Osteocyte (in vitro differentiated cells): ENCODE measurements around the gene ACTL7A. TPM values are rescaled to one million over a fixed set of nuclear protein-coding genes. Genes with fewer than 3 reads are reported as not detected.

Source experiments
- DNase-seq: peaks from one replicate; pipeline ENCODE4 v3.0.0; 2021; ENCODE audit warnings: mixed read lengths; ENCODE audit not compliant: unreplicated experiment; ENCODE audit errors: extremely low spot score
- H3K27ac Mint-ChIP-seq: one replicate; pipeline ENCODE4 v1.8.0; 2021; ENCODE audit warnings: mild to moderate bottlenecking, mixed read lengths; ENCODE audit not compliant: unreplicated experiment
- H3K27me3 Mint-ChIP-seq: one replicate; pipeline ENCODE4 v1.8.0; 2021; ENCODE audit warnings: mixed read lengths; ENCODE audit not compliant: unreplicated experiment
- H3K36me3 Mint-ChIP-seq: one replicate; pipeline ENCODE4 v1.8.0; 2021; ENCODE audit warnings: mixed read lengths; ENCODE audit not compliant: unreplicated experiment
- H3K4me1 Mint-ChIP-seq: one replicate; pipeline ENCODE4 v1.8.0; 2021; ENCODE audit warnings: mixed read lengths; ENCODE audit not compliant: unreplicated experiment
- H3K4me3 Mint-ChIP-seq: one replicate; pipeline ENCODE4 v1.8.0; 2021; ENCODE audit warnings: mild to moderate bottlenecking, moderate library complexity, mixed read lengths; ENCODE audit not compliant: unreplicated experiment
- H3K9me3 Mint-ChIP-seq: one replicate; pipeline ENCODE4 v1.8.0; 2021; ENCODE audit warnings: mixed read lengths; ENCODE audit not compliant: unreplicated experiment
- total RNA-seq: library from RNA; stranded (reverse); gene quantifications from 2 replicates; pipeline ENCODE4 v1.2.1, GENCODE V29; 2021
- TF ChIP-seq, protein P1 (sequence below): fragments of 200-600 bp; sonication (generic); IDR thresholded peaks from 2 replicates; pipeline ENCODE4 v1.5.0; 2021; ENCODE audit warnings: antibody characterized with exemption, mild to moderate bottlenecking, moderate library complexity

ACTL7A gene
- total RNA-seq, 1 donor from 2014 or later: not detected

DNA sequence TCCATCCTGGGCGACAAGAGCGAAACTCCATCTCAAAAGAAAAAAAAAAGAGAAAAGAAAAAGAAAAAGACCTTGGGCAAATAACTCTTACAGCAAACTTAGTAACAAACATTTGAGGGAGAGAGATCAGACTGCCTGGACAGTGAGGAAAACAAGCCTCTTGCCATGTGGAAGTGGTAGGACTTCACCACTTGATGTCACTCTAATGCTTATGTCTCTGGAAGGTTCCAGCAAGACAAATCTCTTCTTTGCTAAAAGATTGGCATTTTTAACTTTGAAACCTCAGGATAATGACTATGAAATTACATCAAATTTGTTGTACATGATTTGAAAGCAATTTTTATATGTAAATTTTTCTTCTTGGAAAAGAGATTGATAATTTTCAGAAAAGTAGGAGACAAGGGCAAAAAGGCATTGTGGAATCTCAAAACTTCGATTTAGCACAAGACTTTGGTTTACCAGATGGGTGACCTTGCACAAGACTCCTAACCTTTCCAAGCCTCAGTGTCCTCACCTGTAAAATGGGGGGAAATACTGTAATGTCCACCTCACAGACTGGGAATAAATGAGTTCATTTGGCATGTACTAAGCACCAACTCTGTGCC lies 11.7 kb upstream of the ACTL7A start:
- TF ChIP-seq, protein P1, sequence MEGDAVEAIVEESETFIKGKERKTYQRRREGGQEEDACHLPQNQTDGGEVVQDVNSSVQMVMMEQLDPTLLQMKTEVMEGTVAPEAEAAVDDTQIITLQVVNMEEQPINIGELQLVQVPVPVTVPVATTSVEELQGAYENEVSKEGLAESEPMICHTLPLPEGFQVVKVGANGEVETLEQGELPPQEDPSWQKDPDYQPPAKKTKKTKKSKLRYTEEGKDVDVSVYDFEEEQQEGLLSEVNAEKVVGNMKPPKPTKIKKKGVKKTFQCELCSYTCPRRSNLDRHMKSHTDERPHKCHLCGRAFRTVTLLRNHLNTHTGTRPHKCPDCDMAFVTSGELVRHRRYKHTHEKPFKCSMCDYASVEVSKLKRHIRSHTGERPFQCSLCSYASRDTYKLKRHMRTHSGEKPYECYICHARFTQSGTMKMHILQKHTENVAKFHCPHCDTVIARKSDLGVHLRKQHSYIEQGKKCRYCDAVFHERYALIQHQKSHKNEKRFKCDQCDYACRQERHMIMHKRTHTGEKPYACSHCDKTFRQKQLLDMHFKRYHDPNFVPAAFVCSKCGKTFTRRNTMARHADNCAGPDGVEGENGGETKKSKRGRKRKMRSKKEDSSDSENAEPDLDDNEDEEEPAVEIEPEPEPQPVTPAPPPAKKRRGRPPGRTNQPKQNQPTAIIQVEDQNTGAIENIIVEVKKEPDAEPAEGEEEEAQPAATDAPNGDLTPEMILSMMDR: peak; percentile 51
- H3K36me3 Mint-ChIP-seq: no peaks in the 10 kb centered on the region
- H3K9me3 Mint-ChIP-seq: no peaks in the 10 kb centered on the region

GRCh38 chr9:108851138-108851537 lies 10.9 kb upstream of the ACTL7A start:
- Mint-ChIP-seq H3K4me3 (no peak overlapping the region), H3K36me3 (no peaks in the 10 kb centered on the region)

More for the DNA sequence above, 11.7 kb upstream of the ACTL7A start:
- Mint-ChIP-seq H3K27ac (no peak overlapping the region), H3K4me3 (no peak overlapping the region), H3K4me1 (no peaks in the 10 kb centered on the region), H3K27me3 (no peaks in the 10 kb centered on the region)
- no peak for DNase-seq

DNA sequence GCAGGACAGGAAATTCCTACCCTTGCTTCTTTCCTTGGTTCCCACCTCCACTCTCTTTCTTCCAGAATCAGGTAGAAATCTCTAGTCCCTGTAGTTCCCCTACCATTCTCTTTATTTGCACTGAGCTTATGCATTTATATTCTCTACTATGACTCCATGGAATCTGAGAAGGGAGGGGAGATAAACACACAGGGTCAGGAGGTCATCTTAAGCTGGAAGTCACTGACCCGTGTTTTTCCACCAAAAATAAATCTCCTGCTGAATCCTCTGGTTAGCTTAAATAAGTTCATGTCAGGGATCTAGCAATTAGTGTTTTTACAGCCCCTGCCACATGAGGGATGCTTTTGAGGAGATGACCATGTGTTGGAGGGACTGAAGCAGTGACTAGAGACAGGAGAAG lies 10.0 kb upstream of the ACTL7A start:
- H3K9me3 Mint-ChIP-seq: no peaks in the 10 kb centered on the region
- H3K4me3 Mint-ChIP-seq: no peak overlapping the region
- no peaks in the 10 kb centered on the region for H3K36me3 Mint-ChIP-seq
- no peaks in the 10 kb centered on the region for H3K27me3 Mint-ChIP-seq
- DNase-seq: no peak
- TF ChIP-seq, protein P1: no peak
- no peaks in the 10 kb centered on the region for H3K4me1 Mint-ChIP-seq
- H3K27ac Mint-ChIP-seq: no peak overlapping the region

More at GRCh38 chr9:108851138-108851537, 10.9 kb upstream of the ACTL7A start:
- Mint-ChIP-seq H3K27me3 (no peaks in the 10 kb centered on the region), H3K9me3 (no peaks in the 10 kb centered on the region), H3K27ac (no peak overlapping the region), H3K4me1 (no peaks in the 10 kb centered on the region)
- DNase-seq: no peak
- TF ChIP-seq, protein P1: no peak

- H3K27me3 Mint-ChIP-seq: no peaks in the 10 kb centered on the region
- no peaks in the 10 kb centered on the region for H3K36me3 Mint-ChIP-seq
- TF ChIP-seq, protein P1: no peak
- DNase-seq: no peak
- no peaks in the 10 kb centered on the region for H3K4me1 Mint-ChIP-seq
- H3K4me3 Mint-ChIP-seq: no peak overlapping the region
- H3K27ac Mint-ChIP-seq: no peak overlapping the region
- H3K9me3 Mint-ChIP-seq: no peaks in the 10 kb centered on the region
Measured at GRCh38 chr9:108854094-108854493, 8.0 kb upstream of the ACTL7A start.

GRCh38 chr9:108854641-108855528 lies 7.2 kb upstream of the ACTL7A start:
- Mint-ChIP-seq H3K27me3 (no peaks in the 10 kb centered on the region), H3K9me3 (no peaks in the 10 kb centered on the region), H3K4me3 (no peak overlapping the region), H3K36me3 (no peaks in the 10 kb centered on the region), H3K27ac (no peak overlapping the region), H3K4me1 (no peaks in the 10 kb centered on the region)
- TF ChIP-seq, protein P1: no peak
- no peak for DNase-seq
